GM10266 (cell line): ENCODE results near the gene KRTAP5-9.
"Not testable (repeated sequence)": the region's sequence is repeated elsewhere in the genome, so short reads cannot be mapped to it uniquely, and the experiment has no call there.

Experiments
- DNase-seq: peaks from one replicate; pipeline ENCODE4 v3.0.0; 2012; ENCODE audit errors: extremely low spot score
- TF ChIP-seq, protein P1 (sequence below): IDR thresholded peaks from 2 replicates; pipeline ENCODE4 v1.5.1; 2012; ENCODE audit warnings: mild to moderate bottlenecking, low read depth; ENCODE audit not compliant: control insufficient read depth, insufficient read depth; ENCODE audit errors: missing control alignments

Gene KRTAP5-9

GRCh38 chr11:71564430-71564829 lies 16.2 kb downstream of the KRTAP5-9 start:
- DNase-seq: no peak

DNA sequence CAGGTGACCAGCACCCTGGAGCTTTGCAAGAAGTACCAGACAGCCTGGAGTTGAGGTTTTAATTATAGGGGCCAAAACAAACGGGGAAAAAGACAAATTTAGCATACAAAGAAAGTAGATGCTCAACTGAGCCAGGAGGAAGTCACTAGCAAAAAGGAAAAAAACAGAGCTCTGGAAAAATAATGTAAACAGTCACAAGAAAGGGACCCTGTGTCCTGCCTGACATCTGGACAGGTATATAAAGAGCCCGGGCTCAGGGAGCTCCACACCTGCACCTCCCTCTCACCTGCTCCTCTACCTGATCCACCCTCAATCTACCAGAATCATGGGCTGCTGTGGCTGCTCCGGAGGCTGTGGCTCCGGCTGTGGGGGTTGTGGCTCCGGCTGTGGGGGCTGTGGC lies 17.0 kb downstream of the KRTAP5-9 start, which contains the start of gene KRTAP5-10:
Gene KRTAP5-10 (plus strand): TSS at position 301 of the 400 bp plus-strand sequence. CDS start 25 bp downstream, at position 326.
- TF ChIP-seq, protein P1, sequence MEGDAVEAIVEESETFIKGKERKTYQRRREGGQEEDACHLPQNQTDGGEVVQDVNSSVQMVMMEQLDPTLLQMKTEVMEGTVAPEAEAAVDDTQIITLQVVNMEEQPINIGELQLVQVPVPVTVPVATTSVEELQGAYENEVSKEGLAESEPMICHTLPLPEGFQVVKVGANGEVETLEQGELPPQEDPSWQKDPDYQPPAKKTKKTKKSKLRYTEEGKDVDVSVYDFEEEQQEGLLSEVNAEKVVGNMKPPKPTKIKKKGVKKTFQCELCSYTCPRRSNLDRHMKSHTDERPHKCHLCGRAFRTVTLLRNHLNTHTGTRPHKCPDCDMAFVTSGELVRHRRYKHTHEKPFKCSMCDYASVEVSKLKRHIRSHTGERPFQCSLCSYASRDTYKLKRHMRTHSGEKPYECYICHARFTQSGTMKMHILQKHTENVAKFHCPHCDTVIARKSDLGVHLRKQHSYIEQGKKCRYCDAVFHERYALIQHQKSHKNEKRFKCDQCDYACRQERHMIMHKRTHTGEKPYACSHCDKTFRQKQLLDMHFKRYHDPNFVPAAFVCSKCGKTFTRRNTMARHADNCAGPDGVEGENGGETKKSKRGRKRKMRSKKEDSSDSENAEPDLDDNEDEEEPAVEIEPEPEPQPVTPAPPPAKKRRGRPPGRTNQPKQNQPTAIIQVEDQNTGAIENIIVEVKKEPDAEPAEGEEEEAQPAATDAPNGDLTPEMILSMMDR: no peak
- DNase-seq: no peak

More at GRCh38 chr11:71564430-71564829, 16.2 kb downstream of the KRTAP5-9 start:
- TF ChIP-seq, protein P1: no peak

DNA sequence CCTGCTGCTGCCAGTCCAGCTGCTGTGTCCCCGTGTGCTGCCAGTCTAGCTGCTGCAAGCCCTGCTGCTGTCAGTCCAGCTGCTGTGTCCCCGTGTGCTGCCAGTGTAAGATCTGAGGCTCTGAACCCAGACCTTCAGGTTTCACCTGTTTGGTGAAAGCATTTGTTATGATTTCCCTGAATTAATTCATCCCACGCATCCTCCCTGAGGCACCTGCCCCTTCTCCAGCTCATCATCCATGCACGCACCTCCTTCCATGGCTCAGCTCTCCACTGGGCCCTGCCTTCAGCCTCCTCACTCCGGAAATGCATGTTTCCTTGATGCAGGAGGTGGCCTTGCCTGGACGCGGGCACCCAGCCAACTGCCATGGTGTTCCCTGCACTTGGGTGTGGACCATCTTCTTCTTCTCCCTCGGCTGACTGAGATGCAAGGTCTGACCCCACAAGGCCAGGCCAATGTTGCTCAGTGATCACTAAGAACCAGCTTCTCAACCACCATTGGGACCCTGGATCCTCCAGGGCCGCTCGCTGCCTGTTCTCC lies 17.9 kb downstream of the KRTAP5-9 start:
- DNase-seq: no peak

DNA sequence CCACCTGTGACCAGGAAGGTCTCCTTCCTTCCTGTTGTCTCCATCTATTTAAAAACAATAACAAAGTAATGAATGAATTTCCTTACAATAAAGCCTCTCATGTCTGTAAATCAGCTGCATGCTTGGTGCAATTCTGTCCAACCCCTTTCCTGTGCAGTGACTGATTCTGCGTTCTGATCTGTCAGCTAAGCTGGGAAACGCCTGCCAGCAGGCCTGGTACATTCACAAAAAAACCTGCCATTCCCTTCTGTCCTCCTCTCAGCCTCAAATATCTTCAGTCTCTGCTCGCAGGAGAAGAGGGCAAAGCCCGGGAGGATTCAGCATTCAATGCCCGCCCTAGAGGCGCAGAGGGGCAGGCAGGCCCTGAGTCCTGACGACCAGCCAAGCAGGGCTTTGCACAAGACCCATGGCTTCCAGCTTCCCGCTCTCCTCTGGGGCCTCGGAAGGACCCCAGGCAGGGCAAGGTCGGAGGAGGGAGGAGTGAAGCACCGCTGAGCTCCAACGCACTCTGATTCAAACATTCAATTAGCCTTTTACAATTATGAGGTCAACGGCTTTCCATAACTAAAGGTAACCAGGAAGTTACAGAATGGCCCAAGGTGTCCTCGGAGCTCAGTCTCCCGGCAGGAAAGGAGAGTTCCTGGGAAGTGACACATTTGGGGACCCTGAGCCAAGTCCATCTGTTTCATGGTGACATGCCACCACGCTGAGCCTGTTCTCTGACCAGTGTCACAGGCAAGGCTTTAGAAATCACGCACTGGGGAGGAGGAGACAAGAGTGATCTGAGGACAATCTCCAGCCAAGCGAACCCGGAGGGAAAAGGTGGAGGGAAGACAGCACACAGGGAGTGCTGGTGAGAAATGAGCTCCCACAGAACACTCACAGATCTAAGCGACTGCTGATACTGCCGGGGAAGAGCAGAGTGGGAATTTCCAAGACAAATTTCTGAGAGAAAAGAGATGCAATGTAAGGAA lies 18.7 kb downstream of the KRTAP5-9 start:
- DNase-seq: not testable (repeated sequence)

More for the DNA sequence above, 17.9 kb downstream of the KRTAP5-9 start:
- TF ChIP-seq, protein P1: no peak

GRCh38 chr11:71567633-71568032 lies 19.4 kb downstream of the KRTAP5-9 start:
- not testable (repeated sequence) for DNase-seq

GRCh38 chr11:71568704-71569349 lies 20.6 kb downstream of the KRTAP5-9 start:
- no peak for DNase-seq
- TF ChIP-seq, protein P1: no peak

DNA sequence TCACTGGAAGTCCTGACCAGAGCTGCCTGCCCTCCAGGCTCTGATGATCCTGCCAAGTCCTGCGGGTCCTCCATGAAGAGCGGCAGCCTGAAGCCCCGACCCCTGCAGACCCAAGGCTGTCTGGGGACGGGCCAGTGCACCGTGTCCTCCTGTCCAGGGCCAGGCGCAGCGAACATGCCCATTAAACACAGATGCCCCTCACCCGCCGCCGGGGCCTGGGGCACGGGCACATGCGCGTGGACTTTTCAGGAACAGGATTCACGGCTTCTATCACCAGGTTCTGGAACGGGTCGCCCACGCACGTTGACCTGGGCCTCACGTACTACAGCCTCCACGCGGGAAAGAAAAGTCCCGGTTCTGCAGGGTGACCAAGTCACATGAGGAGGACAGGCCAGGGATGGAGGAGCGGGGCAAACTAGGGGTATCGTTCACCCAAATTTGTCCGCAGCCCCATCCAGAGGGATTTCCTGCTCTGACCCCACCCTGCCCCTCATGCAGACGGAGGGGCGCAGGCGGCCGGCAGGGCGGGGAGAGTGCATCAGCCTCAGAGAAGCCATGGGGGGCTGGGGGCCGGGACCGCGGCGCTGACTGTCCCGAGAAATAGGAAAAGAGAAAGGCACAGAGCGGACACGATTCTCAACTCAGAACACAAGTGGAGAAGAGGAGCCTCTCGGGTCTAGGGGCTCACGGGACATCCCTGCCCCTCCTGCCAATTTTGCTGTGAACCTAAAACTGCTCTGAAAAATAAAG lies 23.1 kb downstream of the KRTAP5-9 start:
- not testable (repeated sequence) for DNase-seq

DNA sequence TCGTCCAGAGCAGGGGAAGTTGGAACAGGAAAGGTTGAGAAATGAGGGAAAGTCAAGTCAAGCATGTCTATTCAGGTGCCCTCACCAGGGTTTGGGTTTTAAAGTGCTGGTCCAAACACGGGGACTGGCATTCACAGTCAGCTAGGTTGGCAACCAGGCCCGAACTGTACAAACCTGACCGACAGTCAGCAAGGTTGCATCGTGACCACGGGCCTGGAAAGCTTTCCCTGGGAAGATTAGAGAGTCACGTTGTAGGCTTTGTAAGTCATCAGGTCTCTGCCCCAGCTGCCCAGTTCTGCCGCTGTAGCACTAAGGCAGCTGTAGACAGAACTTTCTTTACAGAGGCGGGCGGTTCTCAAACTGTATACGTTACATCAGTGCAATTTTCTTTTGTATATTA lies 24.6 kb downstream of the KRTAP5-9 start:
- TF ChIP-seq, protein P1: no peak
- DNase-seq: no peak
